IPS DF 4.7 (cell line): ENCODE data around the gene TTLL11.
A peak's percentile ranks its signal among the peaks of the same experiment; 100 is the strongest.

Experiments used
- DNase-seq: peaks from one replicate; pipeline ENCODE4 v3.0.0-alpha.2; 2013; ENCODE audit warnings: low spot score; ENCODE audit errors: extremely low read depth

The TTLL11 gene

GRCh38 chr9:121942866-121943382 lies 150.2 kb downstream of the TTLL11 start:
- DNase-seq = no peak

- DNase-seq = no peak
Observed at GRCh38 chr9:121942313-121942712, 150.8 kb downstream of the TTLL11 start.

- DNase-seq = no peak
Observed at GRCh38 chr9:121939643-121940042, 153.5 kb downstream of the TTLL11 start.

GRCh38 chr9:121938621-121939020 lies 154.5 kb downstream of the TTLL11 start:
- no peak for DNase-seq

GRCh38 chr9:121937240-121937639 lies 155.9 kb downstream of the TTLL11 start:
- no peak for DNase-seq

- DNase-seq = no peak
Observed at GRCh38 chr9:121935739-121936138, 157.4 kb downstream of the TTLL11 start.

GRCh38 chr9:121930956-121931355 lies 162.2 kb downstream of the TTLL11 start:
- DNase-seq = no peak

- DNase-seq = peak; percentile 25
Observed at GRCh38 chr9:121929893-121930875, 162.9 kb downstream of the TTLL11 start.

- no peak for DNase-seq
Observed at GRCh38 chr9:121927636-121928035, 165.5 kb downstream of the TTLL11 start.

- no peak for DNase-seq
Observed at GRCh38 chr9:121927081-121927480, 166.0 kb downstream of the TTLL11 start.

GRCh38 chr9:121926351-121926801 lies 166.7 kb downstream of the TTLL11 start:
- no peak for DNase-seq

- no peak for DNase-seq
Observed at GRCh38 chr9:121925935-121926334, 167.2 kb downstream of the TTLL11 start.

- DNase-seq = no peak
Observed at GRCh38 chr9:121924700-121925099, 168.4 kb downstream of the TTLL11 start.

GRCh38 chr9:121921444-121921843 lies 171.7 kb downstream of the TTLL11 start:
- no peak for DNase-seq

GRCh38 chr9:121917375-121918335 lies 175.5 kb downstream of the TTLL11 start:
- no peak for DNase-seq

GRCh38 chr9:121915304-121915625 lies 177.8 kb downstream of the TTLL11 start:
- no peak for DNase-seq

- no peak for DNase-seq
Observed at GRCh38 chr9:121914604-121915303, 178.4 kb downstream of the TTLL11 start.

GRCh38 chr9:121914017-121914595 lies 179.0 kb downstream of the TTLL11 start:
- no peak for DNase-seq

- no peak for DNase-seq
Observed at GRCh38 chr9:121912812-121913627, 180.1 kb downstream of the TTLL11 start.

- no peak for DNase-seq
Observed at GRCh38 chr9:121910491-121911040, 182.5 kb downstream of the TTLL11 start.
